Breast epithelium (tissue), 4 donors: ENCODE measurements around the gene PTH1R. TPM values are rescaled to one million over a fixed set of nuclear protein-coding genes. Genes with fewer than 3 reads are reported as not detected.

Experiments
- DNase-seq, 2 donors: peaks; one replicate each; pipeline ENCODE4 v3.0.0-alpha.2; 2019; ENCODE audit warnings: low spot score in 2 of 2
- H3K27ac ChIP-seq, 2 donors: fragments of 200-600 bp; sonication (generic) in 1 of 2; one replicate each; pipeline ENCODE4 v1.5.1; 2016 to 2019; ENCODE audit warnings: mild to moderate bottlenecking in 1 of 2
- H3K27me3 ChIP-seq, 2 donors: fragments of 200-600 bp; sonication (generic) in 1 of 2; one replicate each; pipeline versions ENCODE4 v1.5.1 to v1.6.0; 2017 to 2019; ENCODE audit warnings: control low read depth in 1 of 2, mild to moderate bottlenecking in 1 of 2
- H3K36me3 ChIP-seq: fragments of 200-600 bp; one replicate; pipeline ENCODE4 v1.5.1; 2019
- H3K4me1 ChIP-seq, 2 donors: fragments of 200-600 bp; sonication (generic); one replicate each; pipeline ENCODE4 v1.5.1; 2016 to 2019; ENCODE audit warnings: control low read depth in 1 of 2
- H3K4me3 ChIP-seq, 3 donors: fragments of 200-600 bp; sonication (generic); 1 replicate in 2 of 3; 2 replicates in 1 of 3; pipeline ENCODE4 v1.5.1; 2016 to 2019; ENCODE audit warnings: mild to moderate bottlenecking in 3 of 3, moderate library complexity in 2 of 3
- H3K9me3 ChIP-seq, 2 donors: fragments of 200-600 bp; sonication (generic) in 1 of 2; one replicate each; pipeline ENCODE4 v1.5.1; 2016 to 2019; ENCODE audit warnings: control low read depth in 1 of 2
- CTCF ChIP-seq, 3 donors: fragments of 450-650 bp; IDR thresholded peaks; one replicate each; pipeline ENCODE4 v1.5.1; 2016 to 2017; ENCODE audit warnings: antibody characterized with exemption in 3 of 3, mild to moderate bottlenecking in 3 of 3, moderate library complexity in 3 of 3
- POLR2A ChIP-seq: fragments of 450-650 bp; IDR thresholded peaks from one replicate; pipeline ENCODE4 v1.6.1; 2016; ENCODE audit warnings: antibody characterized with exemption, mild to moderate bottlenecking, moderate library complexity
- POLR2AphosphoS5 ChIP-seq, 3 donors: sonication (generic); formaldehyde crosslinking; IDR thresholded peaks; one replicate each; pipeline ENCODE4 v1.6.1; 2017; ENCODE audit warnings: antibody characterized with exemption in 3 of 3
- intact Hi-C: fragments of 100-400 bp; cut with DNase I; formaldehyde crosslinking; loops from one replicate; pipeline ENCODE4 v1.15.1; 2023; ENCODE audit warnings: low total_unique reads
- total RNA-seq, 3 donors: library from RNA; depleted of rRNA; stranded (reverse); fragments of >200 nt; gene quantifications; one replicate each; pipeline ENCODE4 v1.1.0, GENCODE V29; 2016

Gene PTH1R
- total RNA-seq, 3 donors from 2014 or later = 4.7 to 38.2 (median 13.4) TPM

- no peak for DNase-seq
- intact Hi-C loops = no loop called here
- Histone ChIP-seq H3K9me3 (no peaks in the 10 kb centered on the region), H3K27me3 (no peaks in the 10 kb centered on the region), H3K4me1 (peaks cover 3 to 40% of the 10 kb centered on the region in 2 donors), H3K36me3 (no peaks in the 10 kb centered on the region), H3K4me3 (no peak overlapping the region), H3K27ac (peak overlapping the region in 1 of 2 donors; percentile 17)
- TF ChIP-seq POLR2A = no peak
- no peak for TF ChIP-seq CTCF (IDR thresholded peaks at IDR 0.05)
- TF ChIP-seq POLR2AphosphoS5 (IDR thresholded peaks at IDR 0.05) = no peak
These were observed 48.5 kb downstream of the PTH1R start for GRCh38 chr3:46926039-46926438.

GRCh38 chr3:46926447-46926846 lies 48.9 kb downstream of the PTH1R start:
- intact Hi-C loops = no loop called here
- Histone ChIP-seq H3K36me3 (no peaks in the 10 kb centered on the region), H3K9me3 (no peaks in the 10 kb centered on the region), H3K27me3 (no peaks in the 10 kb centered on the region), H3K4me1 (peaks cover 5 to 44% of the 10 kb centered on the region in 2 donors), H3K4me3 (no peak overlapping the region), H3K27ac (no peak overlapping the region)
- TF ChIP-seq POLR2AphosphoS5 (IDR thresholded peaks at IDR 0.05) = no peak
- no peak for TF ChIP-seq POLR2A
- TF ChIP-seq CTCF (IDR thresholded peaks at IDR 0.05) = no peak
- DNase-seq = no peak

- H3K36me3 ChIP-seq = no peaks in the 10 kb centered on the region
- peak in 1 of 2 donors; percentile 40 for DNase-seq
- H3K4me3 ChIP-seq = no peak overlapping the region
- H3K4me1 ChIP-seq = peaks cover 8 to 49% of the 10 kb centered on the region in 2 donors
- no peak for TF ChIP-seq POLR2AphosphoS5 (IDR thresholded peaks at IDR 0.05)
- no peaks in the 10 kb centered on the region for H3K27me3 ChIP-seq
- intact Hi-C loops = no loop called here
- H3K27ac ChIP-seq = peak overlapping the region; percentile 8 to 41
- H3K9me3 ChIP-seq = no peaks in the 10 kb centered on the region
These were observed 49.6 kb downstream of the PTH1R start for GRCh38 chr3:46926871-46927717.

GRCh38 chr3:46927718-46928073 lies 50.2 kb downstream of the PTH1R start:
- intact Hi-C loops = no loop called here
- H3K27me3 ChIP-seq = no peaks in the 10 kb centered on the region
- no peak overlapping the region for H3K4me3 ChIP-seq
- no peaks in the 10 kb centered on the region for H3K36me3 ChIP-seq
- peaks cover 8 to 55% of the 10 kb centered on the region in 2 donors for H3K4me1 ChIP-seq
- TF ChIP-seq POLR2AphosphoS5 (IDR thresholded peaks at IDR 0.05) (no peak), POLR2A (no peak), CTCF (IDR thresholded peaks at IDR 0.05) (no peak)
- peak overlapping the region; percentile 8 to 41 for H3K27ac ChIP-seq
- no peaks in the 10 kb centered on the region for H3K9me3 ChIP-seq
- peak in 1 of 2 donors; percentile 7 for DNase-seq

- H3K9me3 ChIP-seq = no peaks in the 10 kb centered on the region
- no peaks in the 10 kb centered on the region for H3K27me3 ChIP-seq
- no peak for DNase-seq
- peaks cover 8 to 61% of the 10 kb centered on the region in 2 donors for H3K4me1 ChIP-seq
- no peaks in the 10 kb centered on the region for H3K36me3 ChIP-seq
- intact Hi-C loops = no loop called here
- TF ChIP-seq POLR2A (no peak), CTCF (IDR thresholded peaks at IDR 0.05) (no peak), POLR2AphosphoS5 (IDR thresholded peaks at IDR 0.05) (no peak)
- H3K27ac ChIP-seq = peak overlapping the region in 1 of 2 donors; percentile 41
- no peak overlapping the region for H3K4me3 ChIP-seq
These were observed 50.8 kb downstream of the PTH1R start for GRCh38 chr3:46928282-46928681.
